OCI-LY7 (cell line): ENCODE results near the gene INSIG1. TPM values are rescaled to one million over a fixed set of nuclear protein-coding genes. Genes with fewer than 3 reads are reported as not detected.

ENCODE experiments used
- BruUV-seq: library from RNA; stranded (reverse); fragments of 400-500 nt; replicated peaks from 2 replicates; lab custom pipeline; 2021; lab: Mats Ljungman, UMichigan
- CTCF ChIA-PET: fragments of 300-600 bp; sonication (Branson Sonifier 250); formaldehyde crosslinking; loops from one replicate; lab custom pipeline; 2022; ENCODE audit warnings: antibody characterized with exemption; ENCODE audit not compliant: unreplicated experiment; lab: Charles Lee
- POLR2A ChIA-PET: fragments of 300-600 bp; sonication (Branson Sonifier 250); formaldehyde crosslinking; loops from one replicate; lab custom pipeline; 2022; ENCODE audit warnings: antibody characterized with exemption; lab: Charles Lee
- DNase-seq: peaks from one replicate; pipeline ENCODE4 v3.0.0-alpha.2; 2015; ENCODE audit warnings: low spot score
- H2AFZ ChIP-seq: fragments of 200-600 bp; sonication (generic), shearing (Covaris generic); 2 replicates; pipeline ENCODE4 v1.6.1; 2014; ENCODE audit warnings: mild to moderate bottlenecking, antibody characterized with exemption, low read length, moderate library complexity
- H3K27ac ChIP-seq: fragments of 200-600 bp; sonication (generic); 2 replicates; pipeline ENCODE4 v1.5.1; 2014; ENCODE audit warnings: mixed run types, low read depth, mild to moderate bottlenecking, moderate library complexity, low read length, inconsistent platforms; ENCODE audit not compliant: poor library complexity, severe bottlenecking
- H3K36me3 ChIP-seq: fragments of 200-600 bp; sonication (generic); 2 replicates; pipeline ENCODE4 v1.6.1; 2014; ENCODE audit warnings: mild to moderate bottlenecking, antibody characterized with exemption, low read length, moderate library complexity, mixed read lengths; ENCODE audit not compliant: insufficient read depth
- H3K4me1 ChIP-seq: fragments of 200-600 bp; sonication (generic); 2 replicates; pipeline ENCODE4 v1.5.1; 2014; ENCODE audit warnings: mild to moderate bottlenecking, low read length; ENCODE audit not compliant: insufficient read depth, poor library complexity, severe bottlenecking
- H3K4me2 ChIP-seq: fragments of 200-600 bp; sonication (generic); 2 replicates; pipeline ENCODE4 v1.6.1; 2014; ENCODE audit warnings: mild to moderate bottlenecking, low read length
- H3K4me3 ChIP-seq: fragments of 200-600 bp; sonication (generic); 2 replicates; pipeline ENCODE4 v1.5.1; 2014; ENCODE audit warnings: mild to moderate bottlenecking, low read depth, low read length; ENCODE audit not compliant: poor library complexity, severe bottlenecking
- H3K79me2 ChIP-seq: fragments of 200-600 bp; sonication (generic); 2 replicates; pipeline ENCODE4 v1.6.1; 2016; ENCODE audit warnings: low read depth, mild to moderate bottlenecking, low read length, moderate library complexity, mixed read lengths; ENCODE audit not compliant: insufficient read depth
- H3K9me2 ChIP-seq: fragments of 200-600 bp; sonication (generic); 2 replicates; pipeline ENCODE4 v1.6.1; 2016; ENCODE audit warnings: mild to moderate bottlenecking, low read length, mixed read lengths; ENCODE audit not compliant: insufficient read depth
- H3K9me3 ChIP-seq: fragments of 200-600 bp; sonication (generic); 2 replicates; pipeline ENCODE4 v1.6.1; 2014; ENCODE audit warnings: mild to moderate bottlenecking, mixed run types, low read length, mixed read lengths
- H4K20me1 ChIP-seq: fragments of 200-600 bp; sonication (generic); 2 replicates; pipeline ENCODE4 v1.6.1; 2014; ENCODE audit warnings: mild to moderate bottlenecking, antibody characterized with exemption, low read length, moderate library complexity, mixed read lengths; ENCODE audit not compliant: insufficient read depth
- EZH2phosphoT487 ChIP-seq: fragments of 200-600 bp; sonication (generic); IDR thresholded peaks from 2 replicates; pipeline ENCODE4 v1.6.1; 2018; ENCODE audit warnings: low read depth, borderline replicate concordance, mild to moderate bottlenecking, mixed run types, antibody characterized with exemption, low read length, moderate library complexity, mixed read lengths
- intact Hi-C: fragments of 100-400 bp; cut with micrococcal nuclease; formaldehyde crosslinking; loops from one replicate; pipeline ENCODE4 v1.10.0; 2022; ENCODE audit not compliant: unreplicated experiment
- total RNA-seq, 2 experiments: library from RNA; depleted of rRNA in 1 of 2; stranded (reverse); fragments of >200 nt in 1 of 2; shearing (Covaris generic) in 1 of 2; gene quantifications; 2 replicates each; pipeline ENCODE4 v1.2.3, GENCODE V29; 2014 to 2022
- TF ChIP-seq, protein P1 (sequence below): fragments of 200-600 bp; sonication (generic); conservative IDR thresholded peaks from 2 replicates; pipeline ENCODE4 v1.5.1; 2014; ENCODE audit warnings: mild to moderate bottlenecking, antibody characterized with exemption, low read length, moderate library complexity, mixed read lengths

The INSIG1 gene
- total RNA-seq, 2 experiments from 2014 or later, result 122 to 164 TPM

DNA sequence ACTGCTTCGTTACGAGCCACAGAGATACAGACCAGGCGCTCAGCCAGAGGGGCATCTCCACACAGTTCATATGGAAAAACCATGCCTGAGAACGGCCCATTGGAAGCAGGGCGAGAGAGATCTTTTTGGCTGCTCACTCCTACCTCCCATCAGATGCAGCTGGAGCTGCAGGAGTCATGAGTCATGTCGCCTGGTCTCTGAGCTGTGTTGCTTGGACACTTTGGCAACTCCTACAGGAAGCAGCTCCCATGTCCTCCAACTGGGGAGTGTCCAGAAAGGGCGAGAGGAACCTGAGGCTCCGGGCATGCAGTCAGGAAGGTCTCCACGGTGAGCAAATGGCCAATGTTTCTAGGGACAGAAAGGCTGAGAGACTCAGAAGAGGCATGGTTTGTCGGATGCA is 24.9 kb downstream of the INSIG1 start:
- Histone ChIP-seq H3K4me2 (no peak overlapping the region), H3K9me3 (no peaks in the 10 kb centered on the region), H3K27ac (no peak overlapping the region), H4K20me1 (no peaks in the 10 kb centered on the region), H2AFZ (no peak overlapping the region), H3K79me2 (no peaks in the 10 kb centered on the region), H3K36me3 (no peaks in the 10 kb centered on the region), H3K4me3 (no peak overlapping the region), H3K4me1 (no peaks in the 10 kb centered on the region), H3K9me2 (no peaks in the 10 kb centered on the region)
- TF ChIP-seq EZH2phosphoT487, result no peak
- BruUV-seq, result no TSS peak
- intact Hi-C loops, result no loop called here
- POLR2A ChIA-PET, result no interaction called here
- DNase-seq, result no peak
- CTCF ChIA-PET, result no interaction called here

DNA sequence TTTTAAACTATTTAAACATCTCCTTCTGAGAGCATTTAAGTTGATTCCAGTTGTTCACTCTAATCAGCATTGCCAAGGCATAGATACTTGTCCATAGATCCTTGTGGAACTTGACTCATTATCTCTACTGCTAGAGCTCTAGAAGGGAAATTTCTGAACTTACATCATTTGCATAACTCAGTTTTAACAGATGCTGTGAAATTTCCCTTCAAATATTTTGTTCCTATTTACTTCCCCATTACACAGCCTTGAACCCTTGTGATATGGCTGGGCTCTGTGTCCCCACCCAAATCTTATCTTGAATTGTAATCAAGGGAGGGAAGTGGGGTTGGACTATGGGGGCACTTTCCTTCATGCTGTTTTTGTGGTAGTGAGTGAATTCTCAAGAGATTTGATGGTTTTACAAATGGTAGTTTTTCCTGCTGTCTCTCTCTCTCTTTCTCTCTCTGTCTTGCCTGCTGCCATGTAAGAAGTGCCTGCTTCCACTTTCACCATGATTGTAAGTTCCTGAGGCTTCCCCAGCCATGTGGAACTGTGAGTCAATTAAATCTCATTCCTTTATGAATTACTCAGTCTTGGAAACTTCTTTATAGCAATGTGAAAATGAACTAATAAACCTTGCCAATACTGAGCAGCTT is 25.4 kb downstream of the INSIG1 start:
- POLR2A ChIA-PET, result no interaction called here
- no peaks in the 10 kb centered on the region for H3K9me3 ChIP-seq
- CTCF ChIA-PET, result no interaction called here
- no peak overlapping the region for H3K4me3 ChIP-seq
- H2AFZ ChIP-seq, result no peak overlapping the region
- no peaks in the 10 kb centered on the region for H3K36me3 ChIP-seq
- no peaks in the 10 kb centered on the region for H3K79me2 ChIP-seq
- H3K9me2 ChIP-seq, result no peaks in the 10 kb centered on the region
- no peak for DNase-seq
- H4K20me1 ChIP-seq, result no peaks in the 10 kb centered on the region
- no TSS peak for BruUV-seq
- no peaks in the 10 kb centered on the region for H3K4me1 ChIP-seq
- H3K27ac ChIP-seq, result no peak overlapping the region
- intact Hi-C loops, result no loop called here
- no peak overlapping the region for H3K4me2 ChIP-seq
- TF ChIP-seq, protein P1, sequence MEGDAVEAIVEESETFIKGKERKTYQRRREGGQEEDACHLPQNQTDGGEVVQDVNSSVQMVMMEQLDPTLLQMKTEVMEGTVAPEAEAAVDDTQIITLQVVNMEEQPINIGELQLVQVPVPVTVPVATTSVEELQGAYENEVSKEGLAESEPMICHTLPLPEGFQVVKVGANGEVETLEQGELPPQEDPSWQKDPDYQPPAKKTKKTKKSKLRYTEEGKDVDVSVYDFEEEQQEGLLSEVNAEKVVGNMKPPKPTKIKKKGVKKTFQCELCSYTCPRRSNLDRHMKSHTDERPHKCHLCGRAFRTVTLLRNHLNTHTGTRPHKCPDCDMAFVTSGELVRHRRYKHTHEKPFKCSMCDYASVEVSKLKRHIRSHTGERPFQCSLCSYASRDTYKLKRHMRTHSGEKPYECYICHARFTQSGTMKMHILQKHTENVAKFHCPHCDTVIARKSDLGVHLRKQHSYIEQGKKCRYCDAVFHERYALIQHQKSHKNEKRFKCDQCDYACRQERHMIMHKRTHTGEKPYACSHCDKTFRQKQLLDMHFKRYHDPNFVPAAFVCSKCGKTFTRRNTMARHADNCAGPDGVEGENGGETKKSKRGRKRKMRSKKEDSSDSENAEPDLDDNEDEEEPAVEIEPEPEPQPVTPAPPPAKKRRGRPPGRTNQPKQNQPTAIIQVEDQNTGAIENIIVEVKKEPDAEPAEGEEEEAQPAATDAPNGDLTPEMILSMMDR, result no peak
- no peak for TF ChIP-seq EZH2phosphoT487

DNA sequence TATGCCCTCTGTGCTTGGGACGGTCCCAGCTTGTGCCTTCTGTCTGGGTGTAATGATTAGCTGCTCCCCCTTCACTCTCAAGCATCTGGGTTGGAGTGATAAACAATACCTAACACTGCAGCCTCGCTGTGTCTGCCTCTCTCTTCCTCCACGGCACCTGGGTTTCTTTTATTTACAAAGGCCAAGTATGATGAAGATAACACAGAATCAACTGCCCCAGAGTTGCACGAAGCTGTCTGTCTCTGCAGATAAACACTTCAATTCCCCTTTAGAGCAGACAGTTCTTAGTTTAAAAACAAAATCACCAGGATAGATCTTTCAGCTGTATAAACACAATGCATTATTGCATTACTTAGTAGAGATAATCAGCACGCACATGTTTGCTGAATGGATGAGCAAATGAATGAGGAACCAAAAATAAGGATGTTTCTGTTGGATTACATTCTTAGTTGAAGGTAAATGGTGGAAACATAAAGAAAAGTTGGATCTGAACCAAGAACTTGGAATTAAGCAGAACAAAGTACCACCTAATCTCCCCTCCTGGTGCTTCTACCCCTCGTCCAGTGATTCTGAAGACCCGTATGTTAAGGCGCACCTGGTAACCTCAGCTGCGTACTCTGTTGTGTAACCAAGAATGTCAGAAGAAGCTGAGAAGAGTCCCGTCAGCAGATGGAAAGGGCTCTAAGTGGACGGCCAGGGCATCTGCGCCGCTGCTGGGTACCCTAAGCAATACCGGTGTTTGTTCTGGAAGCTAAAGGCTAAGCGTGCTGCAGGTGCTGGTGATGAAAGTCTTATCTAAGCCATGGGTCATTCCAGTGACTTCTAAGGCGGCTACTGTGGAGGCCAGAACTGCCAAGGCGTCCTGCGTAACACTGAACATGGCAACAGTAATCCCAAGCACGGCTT is 26.6 kb downstream of the INSIG1 start:
- no peaks in the 10 kb centered on the region for H4K20me1 ChIP-seq
- no peaks in the 10 kb centered on the region for H3K4me1 ChIP-seq
- no peak overlapping the region for H3K27ac ChIP-seq
- POLR2A ChIA-PET, result no interaction called here
- H3K36me3 ChIP-seq, result no peaks in the 10 kb centered on the region
- H3K79me2 ChIP-seq, result no peaks in the 10 kb centered on the region
- no peaks in the 10 kb centered on the region for H3K9me2 ChIP-seq
- no peak overlapping the region for H3K4me3 ChIP-seq
- DNase-seq, result no peak
- no TSS peak for BruUV-seq
- intact Hi-C loops, result no loop called here
- no peak overlapping the region for H2AFZ ChIP-seq
- CTCF ChIA-PET, result no interaction called here
- TF ChIP-seq, protein P1, result no peak
- H3K4me2 ChIP-seq, result no peak overlapping the region
- H3K9me3 ChIP-seq, result no peaks in the 10 kb centered on the region
